Fibroblast of lung (primary cell): ENCODE measurements around the gene ERGIC1. TPM values are rescaled to one million over a fixed set of nuclear protein-coding genes. Genes with fewer than 3 reads are reported as not detected.

ENCODE experiments used
- DNase-seq, 2 donors: peaks; one replicate each; pipeline versions ENCODE4 v3.0.0 to v3.0.0-alpha.2; 2010; ENCODE audit warnings: low read depth in 2 of 2
- H2AFZ ChIP-seq: 2 replicates; pipeline ENCODE4 v1.5.1; 2012; ENCODE audit warnings: low read length, control low read depth, inconsistent platforms
- H3K27ac ChIP-seq: 2 replicates; pipeline ENCODE4 v1.5.1; 2011; ENCODE audit warnings: low read length, control low read depth; ENCODE audit not compliant: insufficient read depth
- H3K27me3 ChIP-seq: 2 replicates; pipeline ENCODE4 v1.5.1; 2011; ENCODE audit warnings: mild to moderate bottlenecking, low read length; ENCODE audit not compliant: control insufficient read depth, insufficient read depth
- H3K36me3 ChIP-seq: 2 replicates; pipeline ENCODE4 v1.5.1; 2011; ENCODE audit warnings: low read length; ENCODE audit not compliant: control insufficient read depth, insufficient read depth
- H3K4me1 ChIP-seq: 2 replicates; pipeline ENCODE4 v1.5.1; 2011; ENCODE audit warnings: low read length; ENCODE audit not compliant: control insufficient read depth, insufficient read depth; ENCODE audit errors: extremely low read depth
- H3K4me2 ChIP-seq: 2 replicates; pipeline ENCODE4 v1.5.1; 2011; ENCODE audit warnings: low read length, control low read depth; ENCODE audit not compliant: insufficient read depth; ENCODE audit errors: extremely low read depth
- H3K4me3 ChIP-seq, 4 experiments: fragments of 200-600 bp in 1 of 4; sonication (generic) in 1 of 4; replicated peaks in 1 of 4; 2 replicates each; pipeline ENCODE4 v1.5.1; 2011 to 2016; ENCODE audit warnings: low read length in 4 of 4, low read depth in 3 of 4, mild to moderate bottlenecking in 3 of 4, control low read depth in 2 of 4, inconsistent platforms in 1 of 4, mixed read lengths in 1 of 4; ENCODE audit not compliant: insufficient read depth in 1 of 4; ENCODE audit errors: control extremely low read depth in 1 of 4
- H3K79me2 ChIP-seq: 2 replicates; pipeline ENCODE4 v1.5.1; 2012; ENCODE audit warnings: mild to moderate bottlenecking, low read length, inconsistent platforms; ENCODE audit not compliant: control insufficient read depth, insufficient read depth
- H3K9ac ChIP-seq: 2 replicates; pipeline ENCODE4 v1.5.1; 2011; ENCODE audit warnings: mild to moderate bottlenecking, low read length, control low read depth; ENCODE audit not compliant: insufficient read depth
- H3K9me3 ChIP-seq: 2 replicates; pipeline ENCODE4 v1.5.1; 2012; ENCODE audit warnings: low read depth, low read length; ENCODE audit not compliant: control insufficient read depth, insufficient read depth
- H4K20me1 ChIP-seq: 2 replicates; pipeline ENCODE4 v1.5.1; 2011; ENCODE audit warnings: low read length; ENCODE audit not compliant: control insufficient read depth, insufficient read depth; ENCODE audit errors: extremely low read depth
- CTCF ChIP-seq, 2 donors: IDR thresholded peaks in 1 of 2; conservative IDR thresholded peaks in 1 of 2; 1 replicate in 1 of 2; 2 replicates in 1 of 2; pipeline ENCODE4 v1.5.1; 2011 to 2012; ENCODE audit warnings: low read length in 2 of 2, control low read depth in 1 of 2, inconsistent platforms in 1 of 2, low read depth in 1 of 2, mild to moderate bottlenecking in 1 of 2
- EZH2 ChIP-seq: IDR thresholded peaks from 2 replicates; pipeline ENCODE4 v1.5.1; 2012; ENCODE audit warnings: low read length, control low read depth, mild to moderate bottlenecking; ENCODE audit errors: missing control alignments
- polyA plus RNA-seq, 2 donors: library from polyadenylated mRNA; depleted of rRNA in 1 of 2; stranded (reverse) in 1 of 2; unstranded in 1 of 2; fragments of >200 nt; gene quantifications; 2 replicates each; pipeline ENCODE4 v1.2.1, GENCODE V29; 2011 to 2012; ENCODE audit warnings: missing spikeins in 1 of 2
- total RNA-seq: library from RNA; depleted of rRNA; stranded (reverse); fragments of >200 nt; gene quantifications from 2 replicates; pipeline ENCODE4 v1.2.1, GENCODE V29; 2014

Gene ERGIC1
- total and polyA plus RNA-seq, 2 donors (not counting 1 experiment from before 2014, with no cell fraction given): 113 to 171 TPM

- no peak overlapping the region for H2AFZ ChIP-seq
- TF ChIP-seq CTCF (conservative IDR thresholded peaks at IDR 0.05 in 1 of 2, IDR thresholded peaks at IDR 0.05 in 1 of 2; ENCODE audit: low read depth in 1 of 2, low read length in 2 of 2) (no peak), EZH2 (no peak)
- H3K4me1 ChIP-seq: peaks cover 63% of the 10 kb centered on the region
Observed at GRCh38 chr5:172797771-172798191, 36.3 kb upstream of the ERGIC1 start.

GRCh38 chr5:172798422-172799215 is 35.4 kb upstream of the ERGIC1 start:
- Histone ChIP-seq H4K20me1 (no peaks in the 10 kb centered on the region), H3K79me2 (no peaks in the 10 kb centered on the region), H3K27ac (peak overlapping the region; percentile 97), H3K27me3 (no peaks in the 10 kb centered on the region), H3K4me2 (peak overlapping the region; percentile 49), H3K9me3 (no peaks in the 10 kb centered on the region), H3K36me3 (no peaks in the 10 kb centered on the region), H3K4me1 (peaks cover 63% of the 10 kb centered on the region), H2AFZ (no peak overlapping the region), H3K9ac (peak overlapping the region; percentile 53), H3K4me3 (no peak overlapping the region)
- DNase-seq: peak; percentile 95 to 96
- no peak for TF ChIP-seq CTCF (conservative IDR thresholded peaks at IDR 0.05 in 1 of 2, IDR thresholded peaks at IDR 0.05 in 1 of 2; ENCODE audit: low read depth in 1 of 2, low read length in 2 of 2)
- TF ChIP-seq EZH2: no peak

More at GRCh38 chr5:172797771-172798191, 36.3 kb upstream of the ERGIC1 start:
- no peaks in the 10 kb centered on the region for H3K9me3 ChIP-seq
- no peaks in the 10 kb centered on the region for H3K27me3 ChIP-seq
- H3K4me2 ChIP-seq: peak overlapping the region; percentile 49
- peak overlapping the region; percentile 25 for H3K9ac ChIP-seq
- H3K4me3 ChIP-seq: no peak overlapping the region
- no peak for DNase-seq
- H3K79me2 ChIP-seq: no peaks in the 10 kb centered on the region
- no peaks in the 10 kb centered on the region for H4K20me1 ChIP-seq
- peak overlapping the region; percentile 97 for H3K27ac ChIP-seq
- H3K36me3 ChIP-seq: no peaks in the 10 kb centered on the region

GRCh38 chr5:172799416-172799815 is 34.6 kb upstream of the ERGIC1 start:
- no peak overlapping the region for H3K4me2 ChIP-seq

More at GRCh38 chr5:172799416-172799815, 34.6 kb upstream of the ERGIC1 start:
- TF ChIP-seq EZH2: no peak
- TF ChIP-seq CTCF (conservative IDR thresholded peaks at IDR 0.05 in 1 of 2, IDR thresholded peaks at IDR 0.05 in 1 of 2; ENCODE audit: low read depth in 1 of 2, low read length in 2 of 2): no peak
- Histone ChIP-seq H3K79me2 (no peaks in the 10 kb centered on the region), H3K27me3 (no peaks in the 10 kb centered on the region), H4K20me1 (no peaks in the 10 kb centered on the region), H3K27ac (peak overlapping the region; percentile 97), H3K9ac (peak overlapping the region; percentile 11), H3K36me3 (no peaks in the 10 kb centered on the region), H3K9me3 (no peaks in the 10 kb centered on the region), H3K4me1 (peaks cover 55% of the 10 kb centered on the region), H3K4me3 (no peak overlapping the region), H2AFZ (no peak overlapping the region)
- no peak for DNase-seq
